Inflammatory macrophage treated with lipopolysaccharide for 4 hours (primary cell): ENCODE data around the gene ZNF543.
"Not testable (repeated sequence)": the region's sequence is repeated elsewhere in the genome, so short reads cannot be mapped to it uniquely, and the experiment has no call there.

Experiments used
- DNase-seq: peaks from one replicate; pipeline ENCODE4 v3.0.0-alpha.2; 2020

ZNF543 gene

DNA sequence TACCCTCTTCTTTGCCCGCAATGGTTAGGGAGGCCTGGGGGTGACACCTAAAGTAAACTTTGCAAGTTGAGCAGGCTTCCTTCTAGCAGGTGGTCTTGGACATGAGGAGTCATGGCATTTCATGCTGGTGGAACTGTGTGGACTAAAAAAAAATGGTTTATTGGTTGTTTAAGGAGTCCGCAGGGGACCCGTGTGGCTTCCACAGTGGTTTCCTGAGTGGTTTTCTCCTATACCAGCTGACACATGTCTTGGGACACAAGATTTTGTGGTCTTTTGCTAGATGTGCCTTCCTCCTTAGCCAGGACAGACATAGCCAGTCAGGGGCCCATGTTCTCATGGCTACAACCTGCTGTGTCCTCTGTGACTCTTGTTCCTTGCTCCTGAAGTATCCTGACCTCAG is 1.5 kb downstream of the ZNF543 start:
- no peak for DNase-seq

DNA sequence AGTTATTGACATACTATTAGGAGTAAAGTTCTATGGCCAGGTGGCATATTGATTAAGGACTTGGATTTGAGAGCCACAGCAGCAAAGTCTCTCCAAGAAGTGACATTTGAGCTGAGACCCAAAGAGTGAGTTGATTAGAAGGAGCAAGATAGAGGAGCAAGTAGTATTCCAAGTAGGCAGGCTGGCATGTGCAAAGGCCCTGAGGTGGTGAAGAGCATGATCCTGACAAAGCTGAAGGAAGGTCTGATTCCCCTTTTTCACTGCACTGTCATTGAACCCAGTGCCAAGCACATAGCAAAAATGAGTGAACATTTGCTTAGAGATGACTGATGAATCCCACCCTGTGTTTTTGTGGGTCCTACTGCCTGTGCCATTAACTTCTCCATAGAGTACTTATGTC is 4.7 kb downstream of the ZNF543 start:
- DNase-seq = no peak

DNA sequence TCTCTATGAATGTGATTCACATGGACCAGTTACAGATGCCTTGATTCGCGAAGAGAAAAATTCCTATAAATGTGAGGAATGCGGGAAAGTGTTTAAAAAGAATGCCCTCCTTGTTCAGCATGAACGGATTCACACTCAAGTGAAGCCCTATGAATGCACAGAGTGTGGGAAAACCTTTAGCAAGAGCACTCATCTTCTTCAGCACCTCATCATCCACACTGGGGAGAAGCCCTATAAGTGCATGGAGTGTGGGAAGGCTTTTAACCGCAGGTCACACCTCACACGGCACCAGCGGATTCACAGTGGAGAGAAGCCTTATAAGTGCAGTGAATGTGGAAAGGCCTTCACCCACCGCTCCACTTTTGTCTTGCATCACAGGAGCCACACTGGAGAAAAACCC is 7.7 kb downstream of the ZNF543 start:
- no peak for DNase-seq

DNA sequence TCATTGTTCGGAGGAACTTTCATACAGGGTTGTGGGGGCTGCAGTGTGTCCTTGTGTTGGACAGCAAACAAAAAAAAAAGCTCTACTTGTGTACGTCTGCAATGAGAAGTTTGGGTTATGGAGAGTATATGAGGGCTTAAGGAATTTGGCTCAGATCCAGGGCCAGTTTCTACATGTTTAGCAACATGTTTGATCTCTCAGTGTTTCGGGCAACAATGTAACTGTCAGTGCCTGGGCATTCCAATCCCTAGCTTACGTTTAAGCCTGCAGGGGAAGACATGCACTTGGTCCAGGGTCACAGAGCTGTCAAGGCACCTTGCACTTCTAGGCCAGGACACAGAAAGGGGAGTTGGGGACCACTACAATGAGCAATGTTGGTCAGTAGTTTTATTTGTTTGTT is 13.9 kb downstream of the ZNF543 start:
- DNase-seq = no peak

DNA sequence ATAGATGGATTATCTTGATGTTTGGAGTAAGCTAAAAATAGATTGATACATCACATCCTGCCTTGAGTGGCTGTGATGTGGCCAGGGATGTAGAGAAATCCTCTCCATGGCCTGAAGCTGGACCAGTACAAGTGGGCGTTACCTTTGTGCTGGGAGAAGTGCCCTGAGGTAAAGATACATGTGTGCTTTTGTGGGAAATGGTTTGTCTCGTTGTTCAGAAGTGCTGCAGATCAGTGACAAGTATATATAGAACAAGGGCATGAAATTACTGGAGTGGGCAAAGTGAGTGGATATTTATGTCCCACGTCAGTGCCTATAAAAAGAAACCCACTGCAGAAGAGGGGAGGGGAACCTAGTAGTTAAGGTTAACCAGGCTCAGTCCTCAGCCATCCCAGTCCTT is 18.6 kb downstream of the ZNF543 start:
- DNase-seq = no peak

DNA sequence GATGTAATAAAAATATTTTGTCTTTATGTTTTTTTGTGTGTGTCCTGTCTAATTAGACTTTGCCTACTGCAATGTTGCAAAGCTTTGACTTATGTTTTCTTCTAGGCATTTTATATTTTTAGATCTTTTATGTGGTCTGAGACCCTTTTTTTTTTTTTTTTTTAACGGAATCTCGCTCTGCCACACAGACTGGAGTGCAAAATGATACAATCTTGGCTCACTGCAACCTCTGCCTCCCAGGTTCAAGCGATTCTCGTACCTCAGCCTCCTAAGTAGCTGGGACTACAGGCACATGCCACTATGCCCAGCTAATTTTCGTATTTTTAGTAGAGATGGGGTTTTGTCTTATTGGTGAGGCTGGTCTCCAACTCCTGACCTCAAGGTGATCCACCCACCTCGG is 22.3 kb downstream of the ZNF543 start:
- DNase-seq = no peak

DNA sequence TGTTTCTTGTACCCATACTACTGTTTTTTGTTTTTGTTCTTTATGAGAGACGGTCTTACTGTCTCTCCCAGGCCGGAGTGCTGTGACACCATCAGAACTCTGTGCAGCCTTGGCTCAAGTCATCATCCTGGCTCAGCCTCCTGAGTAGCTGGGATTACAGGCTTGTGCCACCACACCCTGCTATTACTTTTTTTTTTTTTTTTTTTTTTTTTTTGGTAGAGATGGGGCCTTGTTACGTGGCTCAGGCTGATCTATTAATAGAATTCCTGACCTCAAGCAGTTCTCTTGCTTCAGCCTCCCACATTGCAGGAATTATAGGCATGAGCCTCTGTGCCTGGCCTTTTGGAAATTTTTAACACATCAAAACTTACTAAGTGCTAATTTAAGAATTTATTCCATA is 27.9 kb downstream of the ZNF543 start:
- no peak for DNase-seq

DNA sequence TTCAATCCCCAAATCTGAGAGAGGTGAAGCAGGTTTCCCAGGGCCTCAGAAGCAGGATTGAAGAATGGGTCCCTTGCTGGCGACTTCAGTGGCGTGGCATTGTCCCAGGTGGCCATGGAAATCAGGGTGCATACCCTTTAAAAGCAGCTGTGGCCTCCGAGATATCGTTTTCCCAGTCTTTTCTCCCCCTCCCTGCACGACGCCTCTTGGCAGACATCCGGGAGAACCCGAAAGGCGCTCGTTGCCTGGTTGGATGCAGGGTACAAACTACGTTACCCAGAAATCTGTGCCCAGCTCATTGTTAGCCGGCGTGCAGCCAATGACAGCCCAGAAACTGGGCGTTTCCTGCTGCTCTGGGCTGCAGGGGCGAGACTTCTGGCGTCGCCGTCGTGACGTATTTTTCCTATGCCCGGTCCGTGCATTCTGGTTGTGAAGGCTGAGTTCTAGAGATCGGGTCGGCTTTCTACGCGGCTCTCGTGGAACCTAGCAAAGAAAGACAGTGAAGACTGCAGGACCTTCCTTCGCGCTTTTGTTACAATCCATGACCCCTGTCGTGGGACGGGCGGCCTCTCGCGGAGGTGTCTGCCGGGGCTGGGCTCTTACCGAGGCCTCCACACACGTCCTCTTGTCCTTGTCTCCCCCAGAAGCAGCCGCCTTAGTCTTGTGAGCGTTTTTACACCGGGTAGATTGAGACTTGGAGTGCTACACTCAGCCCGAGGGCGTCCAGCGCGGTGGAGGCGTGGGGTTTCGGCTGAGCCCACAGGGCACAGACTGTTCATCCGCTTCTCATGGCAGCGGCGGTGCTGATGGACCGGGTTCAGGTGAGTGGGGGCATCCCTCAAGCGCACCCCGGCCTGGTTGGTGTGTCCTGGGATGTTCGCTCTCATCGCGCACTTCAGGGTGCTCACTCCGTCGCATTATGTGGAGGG is 30.9 kb downstream of the ZNF543 start, which contains the start of gene ZNF304:
Gene ZNF304 (plus strand): TSS at position 395 of the 929 bp plus-strand sequence. CDS start 394 bp downstream, at position 789.
- peak; percentile 94 for DNase-seq

DNA sequence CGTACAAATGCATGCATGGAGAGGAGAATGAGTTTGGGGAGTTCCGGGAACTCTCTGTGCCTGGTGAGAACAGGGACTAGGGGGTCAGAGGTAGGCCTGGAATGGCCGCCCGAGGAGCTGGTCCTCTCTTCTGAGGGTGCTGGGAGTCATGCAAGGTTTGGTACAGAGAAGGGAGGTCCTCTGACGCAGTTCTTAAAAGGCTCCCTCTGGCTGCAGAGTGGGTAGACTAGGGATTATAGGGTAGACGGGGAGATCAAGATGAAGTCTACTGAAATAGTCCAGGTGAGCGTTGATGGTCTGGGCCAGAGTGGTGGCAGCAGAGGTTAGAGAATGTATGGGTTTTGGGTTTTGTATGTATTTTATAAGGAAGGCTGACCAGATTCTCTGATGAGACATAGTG is 31.6 kb downstream of the ZNF543 start:
- no peak for DNase-seq

DNA sequence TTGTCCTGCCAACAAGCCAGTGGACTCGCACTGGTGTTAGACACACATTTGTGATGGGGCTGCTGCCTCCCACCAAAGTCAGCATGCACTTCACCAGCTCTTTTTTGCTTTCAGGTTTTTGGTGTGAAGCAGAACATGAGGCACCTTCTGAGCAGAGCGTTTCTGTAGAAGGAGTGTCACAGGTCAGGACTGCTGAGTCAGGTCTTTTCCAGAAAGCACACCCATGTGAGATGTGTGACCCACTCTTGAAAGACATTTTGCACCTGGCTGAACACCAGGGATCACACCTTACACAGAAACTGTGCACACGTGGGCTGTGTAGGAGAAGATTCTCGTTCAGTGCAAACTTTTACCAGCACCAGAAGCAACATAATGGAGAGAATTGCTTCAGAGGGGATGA is 35.6 kb downstream of the ZNF543 start:
- DNase-seq = no peak

DNA sequence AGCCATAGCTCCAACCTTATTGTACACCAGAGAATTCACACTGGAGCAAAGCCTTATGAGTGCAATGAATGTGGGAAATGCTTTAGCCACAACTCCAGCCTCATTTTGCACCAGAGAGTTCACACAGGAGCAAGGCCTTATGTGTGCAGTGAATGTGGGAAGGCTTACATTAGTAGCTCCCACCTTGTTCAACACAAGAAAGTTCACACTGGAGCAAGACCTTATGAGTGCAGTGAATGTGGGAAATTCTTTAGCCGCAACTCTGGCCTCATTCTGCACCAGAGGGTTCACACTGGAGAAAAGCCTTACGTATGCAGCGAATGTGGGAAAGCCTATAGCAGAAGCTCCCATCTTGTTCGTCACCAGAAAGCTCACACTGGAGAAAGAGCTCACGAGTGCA is 37.1 kb downstream of the ZNF543 start:
- DNase-seq = no peak

DNA sequence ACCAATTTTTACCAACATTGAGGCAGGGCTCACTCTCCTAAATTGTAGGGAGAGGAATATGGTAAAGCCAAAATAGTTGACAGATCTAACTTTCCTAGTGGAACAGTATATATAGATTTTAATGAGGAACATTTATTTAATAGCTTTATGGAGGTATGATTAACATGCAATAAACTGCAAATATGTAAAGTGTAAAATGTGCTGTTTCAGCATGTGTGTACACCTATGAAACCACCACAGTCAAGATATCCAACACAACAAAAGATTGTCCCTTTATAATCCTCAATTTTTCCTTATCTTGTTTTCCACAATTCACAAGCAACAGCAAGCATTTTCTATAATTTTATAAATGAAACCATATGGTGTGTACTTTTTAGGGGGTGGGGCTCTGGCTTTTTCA is 39.0 kb downstream of the ZNF543 start:
- no peak for DNase-seq

DNA sequence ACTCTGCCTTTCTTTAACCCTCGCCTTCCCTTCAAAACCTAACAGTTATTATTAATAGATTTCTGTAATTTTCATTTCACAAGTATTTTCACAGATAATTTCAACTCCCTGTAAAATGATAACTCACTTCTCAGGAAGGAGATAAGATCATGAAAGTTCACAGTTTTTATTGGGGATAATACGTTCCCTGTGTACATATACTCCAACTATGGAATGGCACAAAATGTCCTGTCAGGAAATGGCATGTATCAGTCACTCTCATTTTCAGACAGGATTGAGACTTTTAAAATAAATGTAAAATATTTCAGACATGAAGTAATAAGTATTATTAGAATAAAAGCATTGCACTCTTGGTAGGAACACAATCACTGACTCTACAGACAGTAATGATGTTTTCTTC is 42.1 kb downstream of the ZNF543 start:
- DNase-seq = no peak

DNA sequence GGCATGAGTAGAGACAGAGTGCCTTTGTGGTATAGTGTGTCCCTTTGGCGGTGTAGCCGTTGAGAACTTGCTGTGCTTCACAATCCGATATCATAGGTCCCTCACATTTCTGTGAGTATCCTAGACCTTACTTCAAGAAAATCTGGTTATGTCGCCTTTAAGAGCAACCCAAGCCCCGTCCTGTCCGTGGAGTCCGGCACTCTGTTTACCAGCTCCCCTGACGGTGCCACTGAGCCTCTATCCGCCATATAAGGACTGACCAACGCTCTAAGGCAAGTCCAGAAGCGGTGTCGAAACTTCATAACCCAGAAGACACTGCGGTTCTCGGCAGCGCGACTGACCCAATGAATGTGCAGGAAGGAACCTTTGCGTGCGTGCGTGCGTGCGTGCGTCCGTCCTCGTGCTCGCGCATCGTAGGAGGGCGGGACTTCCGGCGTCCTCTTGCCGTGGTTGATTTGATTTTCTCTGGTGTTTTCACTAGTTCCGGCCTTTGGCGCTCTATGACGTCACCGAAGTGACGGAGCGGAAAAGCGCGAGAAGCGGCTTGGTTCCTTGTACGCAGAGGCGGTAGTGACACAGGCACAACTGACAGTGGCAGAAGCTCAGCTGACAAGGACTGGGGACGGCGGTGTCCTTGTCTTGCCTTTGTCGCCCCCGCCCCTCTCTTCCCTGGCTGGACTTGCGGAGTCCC is 42.9 kb downstream of the ZNF543 start, which contains the start of the genes TRAPPC2B and ZNF547:
Gene TRAPPC2B (plus strand): TSS at position 555 of the 691 bp plus-strand sequence. CDS start 1,283 bp downstream, outside the sequence.
Gene ZNF547 (plus strand): TSS at position 555 of the 691 bp plus-strand sequence. CDS start 5,005 bp downstream, outside the sequence.
- peak; percentile 100 for DNase-seq

DNA sequence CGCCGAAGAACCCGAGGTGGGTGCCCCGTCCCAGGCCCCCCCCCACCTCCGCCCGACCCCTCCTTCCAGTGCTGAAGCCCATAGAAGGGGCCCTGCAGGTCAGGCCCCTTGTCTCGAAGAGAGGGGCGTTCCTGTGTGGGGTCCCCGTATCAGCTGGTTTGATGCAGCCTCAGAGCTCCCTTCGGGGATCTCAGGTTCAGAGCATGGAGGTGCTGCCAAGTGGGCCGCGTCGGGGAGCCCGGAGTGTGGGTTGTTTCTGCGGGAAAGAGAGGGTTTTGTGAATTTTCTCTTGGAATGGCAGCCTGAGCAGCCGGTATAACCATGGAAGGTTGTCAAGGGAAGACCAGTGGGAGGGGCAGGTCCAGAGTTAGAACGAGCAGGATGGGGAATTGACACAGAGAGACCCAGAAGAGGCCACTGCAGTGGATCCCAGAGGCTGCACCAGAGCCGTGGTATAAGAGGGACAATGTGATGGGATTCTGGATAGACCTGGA is 43.5 kb downstream of the ZNF543 start:
- no peak for DNase-seq

DNA sequence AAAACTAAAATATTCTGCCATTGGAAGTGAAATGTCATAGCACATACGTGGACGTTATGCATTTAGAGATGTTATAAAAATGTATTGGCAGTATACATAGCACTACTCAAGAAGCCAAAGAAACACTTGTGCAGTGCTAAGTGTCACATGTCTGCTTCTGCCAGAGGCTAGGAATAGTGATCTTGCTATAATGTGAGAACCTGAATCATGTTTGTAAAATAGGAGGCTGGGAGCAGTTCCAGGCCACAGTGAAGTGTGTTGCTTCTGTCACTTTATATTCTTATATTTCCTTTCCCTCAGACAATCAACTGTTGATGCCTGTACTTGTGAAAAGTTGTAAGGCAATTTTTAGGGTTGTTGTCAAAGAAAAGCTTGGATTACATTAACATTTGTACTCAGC is 46.5 kb downstream of the ZNF543 start:
- no peak for DNase-seq

DNA sequence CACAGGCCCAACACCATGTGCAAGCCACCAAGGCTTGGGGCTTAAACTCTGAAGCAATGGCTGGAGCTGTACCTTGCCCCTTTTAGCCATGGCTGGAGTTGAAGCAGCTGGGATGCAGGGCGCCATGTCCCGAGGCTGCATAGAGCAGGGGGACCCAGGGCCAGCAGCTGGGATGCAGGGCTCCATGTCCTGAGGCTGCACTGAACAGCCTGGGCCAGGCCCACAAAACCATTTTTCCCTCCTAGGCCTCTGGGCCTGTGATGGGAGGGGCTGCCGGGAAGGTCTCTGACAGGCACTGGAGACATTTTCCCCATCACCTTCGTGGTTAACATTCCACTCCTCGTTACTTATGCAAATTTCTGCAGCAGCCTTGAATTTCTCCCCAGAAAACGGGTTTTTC is 53.9 kb downstream of the ZNF543 start:
- no peak for DNase-seq

DNA sequence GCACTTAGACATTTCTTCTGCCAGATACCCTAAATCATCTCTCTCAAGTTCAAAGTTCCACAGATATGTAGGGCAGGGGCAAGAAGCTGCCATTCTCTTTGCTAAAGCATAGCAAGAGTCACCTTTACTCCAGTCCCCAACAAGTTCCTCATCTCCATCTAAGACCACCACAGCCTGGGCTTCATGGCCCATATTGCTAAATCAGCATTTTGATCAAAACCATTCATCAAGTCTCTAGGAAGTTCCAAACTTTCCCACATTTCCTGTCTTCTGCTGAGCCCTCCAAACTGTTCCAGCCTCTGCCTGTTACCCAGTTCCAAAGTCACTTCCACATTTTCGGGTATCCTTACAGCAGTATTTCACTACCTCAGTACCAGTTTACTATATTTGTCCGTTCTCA is 54.4 kb downstream of the ZNF543 start:
- DNase-seq = not testable (repeated sequence)

DNA sequence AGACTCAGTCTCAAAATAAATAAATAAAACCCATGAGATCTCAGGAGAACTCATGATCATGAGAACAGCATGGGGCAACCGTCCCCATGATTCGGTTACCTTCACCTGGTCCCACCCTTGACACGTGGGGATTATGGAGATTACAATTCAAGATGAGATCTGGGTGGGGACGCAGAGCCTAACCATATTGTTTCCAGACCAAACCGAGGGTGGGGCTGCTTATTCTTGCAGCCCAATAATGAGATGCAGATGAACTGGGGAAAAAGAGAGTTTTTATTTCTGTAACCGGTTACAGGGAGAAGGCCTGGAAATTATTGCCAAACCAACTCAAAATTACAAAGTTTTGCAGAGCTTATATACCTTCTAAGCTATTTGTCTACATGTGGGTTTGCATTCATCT is 55.9 kb downstream of the ZNF543 start:
- DNase-seq = no peak

DNA sequence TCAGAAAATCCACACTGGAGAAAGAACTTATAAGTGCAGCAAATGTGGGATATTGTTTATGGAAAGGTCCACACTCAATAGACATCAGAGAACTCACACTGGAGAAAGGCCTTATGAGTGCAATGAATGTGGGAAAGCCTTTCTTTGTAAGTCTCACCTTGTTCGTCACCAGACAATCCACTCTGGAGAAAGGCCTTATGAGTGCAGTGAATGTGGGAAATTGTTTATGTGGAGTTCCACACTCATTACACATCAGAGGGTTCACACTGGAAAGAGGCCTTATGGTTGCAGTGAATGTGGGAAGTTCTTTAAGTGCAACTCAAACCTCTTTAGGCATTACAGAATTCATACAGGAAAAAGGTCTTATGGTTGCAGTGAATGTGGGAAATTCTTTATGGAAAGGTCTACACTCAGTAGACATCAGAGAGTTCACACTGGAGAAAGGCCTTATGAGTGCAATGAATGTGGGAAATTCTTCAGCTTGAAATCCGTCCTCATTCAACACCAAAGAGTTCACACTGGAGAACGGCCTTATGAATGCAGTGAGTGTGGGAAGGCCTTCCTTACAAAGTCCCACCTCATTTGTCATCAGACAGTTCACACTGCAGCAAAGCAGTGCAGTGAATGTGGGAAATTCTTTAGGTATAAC is 57.4 kb downstream of the ZNF543 start:
- no peak for DNase-seq
